ENCODE data around the gene TCFL5. TPM values are rescaled to one million over a fixed set of nuclear protein-coding genes. Genes with fewer than 3 reads are reported as not detected.
A peak's percentile ranks its signal among the peaks of the same experiment; 100 is the strongest.

The TCFL5 gene
- total RNA-seq, 3 donors from 2014 or later, result 4.3 to 13.3 (median 6.6) TPM

GRCh38 chr20:62898093-62898964 is 36.7 kb upstream of the TCFL5 start:
- peak in 1 of 3 donors; percentile 31 for DNase-seq
- H3K9me3 ChIP-seq, result no peaks in the 10 kb centered on the region
- intact Hi-C loops (cut with DNase I, micrococcal nuclease), result no loop called here

GRCh38 chr20:62897666-62898065 is 36.0 kb upstream of the TCFL5 start:
- Histone ChIP-seq H3K4me1 (ENCODE audit: low read depth) (peaks cover 29% of the 10 kb centered on the region), H3K36me3 (ENCODE audit: low read depth) (peaks cover 17% of the 10 kb centered on the region), H3K4me3 (no peak overlapping the region), H3K9me3 (no peaks in the 10 kb centered on the region)
- ATAC-seq (no peak), DNase-seq (no peak)
- TF ChIP-seq CTCF (IDR thresholded peaks at IDR 0.05), result no peak
- intact Hi-C loops (cut with DNase I, micrococcal nuclease), result no loop called here

More at GRCh38 chr20:62898093-62898964, 36.7 kb upstream of the TCFL5 start:
- Histone ChIP-seq H3K36me3 (ENCODE audit: low read depth) (peaks cover 11% of the 10 kb centered on the region), H3K4me1 (ENCODE audit: low read depth) (peaks cover 29% of the 10 kb centered on the region), H3K4me3 (no peak overlapping the region)
- peak; percentile 26 for ATAC-seq
- TF ChIP-seq CTCF (IDR thresholded peaks at IDR 0.05), result no peak

GRCh38 chr20:62896526-62896925 is 34.9 kb upstream of the TCFL5 start:
- ATAC-seq (no peak), DNase-seq (no peak)
- Histone ChIP-seq H3K36me3 (ENCODE audit: low read depth) (peaks cover 23% of the 10 kb centered on the region), H3K4me3 (no peak overlapping the region), H3K4me1 (ENCODE audit: low read depth) (peaks cover 29% of the 10 kb centered on the region), H3K9me3 (no peaks in the 10 kb centered on the region)
- intact Hi-C loops (cut with DNase I, micrococcal nuclease), result no loop called here
- no peak for TF ChIP-seq CTCF (IDR thresholded peaks at IDR 0.05)

GRCh38 chr20:62895539-62895938 is 33.9 kb upstream of the TCFL5 start:
- H3K9me3 ChIP-seq, result no peaks in the 10 kb centered on the region
- intact Hi-C loops (cut with DNase I, micrococcal nuclease), result no loop called here
- H3K36me3 ChIP-seq (ENCODE audit: low read depth), result peaks cover 23% of the 10 kb centered on the region
- peaks cover 20% of the 10 kb centered on the region for H3K4me1 ChIP-seq (ENCODE audit: low read depth)
- no peak overlapping the region for H3K4me3 ChIP-seq
- DNase-seq, result no peak
- TF ChIP-seq CTCF (IDR thresholded peaks at IDR 0.05), result no peak
- no peak for ATAC-seq

GRCh38 chr20:62894261-62894660 is 32.6 kb upstream of the TCFL5 start:
- Histone ChIP-seq H3K4me3 (no peak overlapping the region), H3K4me1 (ENCODE audit: low read depth) (peaks cover 8% of the 10 kb centered on the region), H3K9me3 (no peaks in the 10 kb centered on the region), H3K36me3 (ENCODE audit: low read depth) (peaks cover 31% of the 10 kb centered on the region)
- no peak for TF ChIP-seq CTCF (IDR thresholded peaks at IDR 0.05)
- ATAC-seq (no peak), DNase-seq (no peak)
- intact Hi-C loops (cut with DNase I, micrococcal nuclease), result no loop called here
